Natural killer cell (primary cell): ENCODE results near the gene YIF1A. TPM values are rescaled to one million over a fixed set of nuclear protein-coding genes. Genes with fewer than 3 reads are reported as not detected.

Experiments used
- ATAC-seq, 3 donors: fragments of 150-1000 bp in 2 of 3; fragments of 200-7000 bp in 1 of 3; cut with Tn5 transposase; 1 replicate in 1 of 3; 2 replicates in 2 of 3; pipeline ENCODE4 v1.10.0; 2021; ENCODE audit warnings: mild to moderate bottlenecking in 2 of 3, moderate library complexity in 2 of 3
- DNase-seq, 2 donors: peaks; one replicate each; pipeline versions ENCODE4 v3.0.0 to v3.0.0-alpha.2; 2013 to 2021; ENCODE audit warnings: mixed read lengths in 1 of 2
- H3K27ac ChIP-seq: one replicate; pipeline ENCODE4 v1.5.1; 2013; ENCODE audit warnings: mild to moderate bottlenecking, low read length
- H3K27me3 ChIP-seq: one replicate; pipeline ENCODE4 v1.6.1; 2013; ENCODE audit warnings: low read length; ENCODE audit not compliant: control insufficient read depth, insufficient read depth
- H3K36me3 ChIP-seq: one replicate; pipeline ENCODE4 v1.6.1; 2013; ENCODE audit warnings: low read length; ENCODE audit not compliant: control insufficient read depth, insufficient read depth
- H3K4me1 ChIP-seq: one replicate; pipeline ENCODE4 v1.6.1; 2013; ENCODE audit warnings: low read length; ENCODE audit not compliant: control insufficient read depth, insufficient read depth
- H3K4me3 ChIP-seq: one replicate; pipeline ENCODE4 v1.5.1; 2013; ENCODE audit warnings: low read length
- H3K9me3 ChIP-seq: one replicate; pipeline ENCODE4 v1.6.1; 2013; ENCODE audit warnings: low read length; ENCODE audit not compliant: control insufficient read depth, insufficient read depth
- H3K27ac Mint-ChIP-seq, 2 donors: one replicate each; pipeline ENCODE4 v1.8.0; 2022; ENCODE audit warnings: mild to moderate bottlenecking in 2 of 2, mixed read lengths in 2 of 2, moderate library complexity in 1 of 2
- H3K27me3 Mint-ChIP-seq, 2 donors: one replicate each; pipeline ENCODE4 v1.8.0; 2022; ENCODE audit warnings: low read depth in 2 of 2, mixed read lengths in 2 of 2
- H3K36me3 Mint-ChIP-seq: one replicate; pipeline ENCODE4 v1.8.0; 2022; ENCODE audit warnings: mixed read lengths
- H3K4me1 Mint-ChIP-seq, 2 donors: one replicate each; pipeline ENCODE4 v1.8.0; 2022; ENCODE audit warnings: mixed read lengths in 2 of 2
- H3K4me3 Mint-ChIP-seq: one replicate; pipeline ENCODE4 v1.8.0; 2022; ENCODE audit warnings: mild to moderate bottlenecking, moderate library complexity, mixed read lengths
- H3K9me3 Mint-ChIP-seq, 2 donors: one replicate each; pipeline ENCODE4 v1.8.0; 2022; ENCODE audit warnings: mixed read lengths in 2 of 2
- CTCF ChIP-seq: fragments of 200-600 bp; IDR thresholded peaks from one replicate; pipeline ENCODE4 v1.8.0; 2022; ENCODE audit warnings: antibody characterized with exemption
- WGBS: methylation state at CpG from one replicate; pipeline ENCODE4 v1.1.7; 2013; ENCODE audit warnings: missing lambda C conversion rate; ENCODE audit not compliant: insufficient coverage; 5-methylcytosine and 5-hydroxymethylcytosine counted together
- intact Hi-C: fragments of 100-400 bp; cut with micrococcal nuclease; formaldehyde crosslinking; loops from one replicate; pipeline ENCODE4 v1.14.2; 2022
- total RNA-seq, 4 donors: library from RNA; stranded (reverse); fragments of 120-200 nt in 1 of 4; gene quantifications; one replicate each; pipeline versions ENCODE4 v1.2.3 to v1.2.4, GENCODE V29; 2013 to 2022

YIF1A gene
- total RNA-seq, 3 donors from 2014 or later (not counting 1 experiment from before 2014, with no cell fraction given) = 21.9 to 28.5 (median 23.6) TPM

GRCh38 chr11:66263785-66264184 lies 25.2 kb downstream of the YIF1A start:
- WGBS = 97% methylated on average over 10 of the region's 10 CpGs
- no peaks in the 10 kb centered on the region for H3K9me3 ChIP-seq
- H3K36me3 Mint-ChIP-seq = no peaks in the 10 kb centered on the region
- H3K36me3 ChIP-seq = peaks cover 31% of the 10 kb centered on the region
- no peak for DNase-seq
- no peak overlapping the region for H3K4me3 ChIP-seq
- H3K27me3 Mint-ChIP-seq = no peaks in the 10 kb centered on the region
- peaks cover 24 to 25% of the 10 kb centered on the region in 2 donors for H3K4me1 Mint-ChIP-seq
- no peak overlapping the region for H3K27ac ChIP-seq
- peaks cover 19% of the 10 kb centered on the region for H3K4me1 ChIP-seq
- intact Hi-C loops = no loop called here
- TF ChIP-seq CTCF = no peak
- no peaks in the 10 kb centered on the region for H3K9me3 Mint-ChIP-seq
- H3K27me3 ChIP-seq = no peaks in the 10 kb centered on the region
- ATAC-seq = no peak
- no peak overlapping the region for H3K4me3 Mint-ChIP-seq
- no peak overlapping the region for H3K27ac Mint-ChIP-seq

- no peak for TF ChIP-seq CTCF
- Histone ChIP-seq H3K27me3 (no peaks in the 10 kb centered on the region), H3K4me1 (peaks cover 23% of the 10 kb centered on the region), H3K36me3 (peaks cover 31% of the 10 kb centered on the region), H3K27ac (no peak overlapping the region), H3K9me3 (no peaks in the 10 kb centered on the region), H3K4me3 (no peak overlapping the region)
- Mint-ChIP-seq H3K4me3 (no peak overlapping the region), H3K36me3 (no peaks in the 10 kb centered on the region), H3K27me3 (no peaks in the 10 kb centered on the region), H3K9me3 (no peaks in the 10 kb centered on the region), H3K4me1 (peaks cover 27 to 28% of the 10 kb centered on the region in 2 donors), H3K27ac (no peak overlapping the region)
- intact Hi-C loops = no loop called here
- 95% methylated on average over 4 of the region's 4 CpGs for WGBS
- DNase-seq (no peak), ATAC-seq (no peak)
These were observed 25.7 kb downstream of the YIF1A start for GRCh38 chr11:66263231-66263630.

- TF ChIP-seq CTCF = no peak
- Histone ChIP-seq H3K9me3 (no peaks in the 10 kb centered on the region), H3K27ac (no peak overlapping the region), H3K27me3 (no peaks in the 10 kb centered on the region), H3K4me1 (peaks cover 18% of the 10 kb centered on the region), H3K4me3 (no peak overlapping the region), H3K36me3 (peaks cover 31% of the 10 kb centered on the region)
- H3K36me3 Mint-ChIP-seq = no peaks in the 10 kb centered on the region
- peaks cover 23 to 24% of the 10 kb centered on the region in 2 donors for H3K4me1 Mint-ChIP-seq
- intact Hi-C loops = no loop called here
- no peak overlapping the region for H3K4me3 Mint-ChIP-seq
- DNase-seq (no peak), ATAC-seq (no peak)
- H3K27ac Mint-ChIP-seq = no peak overlapping the region
- no peaks in the 10 kb centered on the region for H3K27me3 Mint-ChIP-seq
- WGBS = 97% methylated on average over 12 of the region's 12 CpGs
- no peaks in the 10 kb centered on the region for H3K9me3 Mint-ChIP-seq
These were observed 26.2 kb downstream of the YIF1A start for GRCh38 chr11:66262696-66263095.

GRCh38 chr11:66262191-66262590 lies 26.8 kb downstream of the YIF1A start:
- H3K4me1 Mint-ChIP-seq = peaks cover 18 to 19% of the 10 kb centered on the region in 2 donors
- Histone ChIP-seq H3K4me3 (no peak overlapping the region), H3K27me3 (no peaks in the 10 kb centered on the region), H3K9me3 (no peaks in the 10 kb centered on the region), H3K36me3 (peaks cover 31% of the 10 kb centered on the region), H3K27ac (no peak overlapping the region), H3K4me1 (peaks cover 15% of the 10 kb centered on the region)
- no peak for TF ChIP-seq CTCF
- no peaks in the 10 kb centered on the region for H3K9me3 Mint-ChIP-seq
- 93% methylated on average over 5 of the region's 5 CpGs for WGBS
- no peak overlapping the region for H3K27ac Mint-ChIP-seq
- DNase-seq = no peak
- no peaks in the 10 kb centered on the region for H3K36me3 Mint-ChIP-seq
- no peak overlapping the region for H3K4me3 Mint-ChIP-seq
- intact Hi-C loops = no loop called here
- ATAC-seq = no peak
- H3K27me3 Mint-ChIP-seq = no peaks in the 10 kb centered on the region
